Loucy (cell line): ENCODE measurements around the gene LRTM1.

Experiments used
- H2AFZ ChIP-seq: fragments of 200-600 bp; sonication (generic); 2 replicates; pipeline ENCODE4 v1.6.0; 2016; ENCODE audit warnings: antibody characterized with exemption, mild to moderate bottlenecking, low read length, moderate library complexity
- H3F3A ChIP-seq: fragments of 200-600 bp; 2 replicates; pipeline ENCODE4 v1.6.0; 2016; ENCODE audit warnings: antibody characterized with exemption, low read depth, mild to moderate bottlenecking
- H3K27me3 ChIP-seq: fragments of 200-600 bp; sonication (generic); 2 replicates; pipeline ENCODE4 v1.6.1; 2014; ENCODE audit warnings: low read length, mild to moderate bottlenecking; ENCODE audit not compliant: insufficient read depth, poor library complexity, severe bottlenecking
- H3K36me3 ChIP-seq: fragments of 200-600 bp; sonication (generic); 2 replicates; pipeline ENCODE4 v1.6.1; 2016; ENCODE audit warnings: low read length; ENCODE audit not compliant: insufficient read depth
- H3K4me1 ChIP-seq: fragments of 200-600 bp; sonication (generic); 2 replicates; pipeline ENCODE4 v1.5.1; 2014; ENCODE audit warnings: low read length, mild to moderate bottlenecking; ENCODE audit not compliant: insufficient read depth, poor library complexity, severe bottlenecking
- H3K4me2 ChIP-seq: fragments of 200-600 bp; sonication (generic); 2 replicates; pipeline ENCODE4 v1.6.0; 2014; ENCODE audit warnings: antibody characterized with exemption, low read length, low read depth, mild to moderate bottlenecking; ENCODE audit not compliant: poor library complexity, severe bottlenecking
- H3K4me3 ChIP-seq: fragments of 200-600 bp; sonication (generic); 2 replicates; pipeline ENCODE4 v1.5.1; 2014; ENCODE audit warnings: low read length, mild to moderate bottlenecking, mixed read lengths; ENCODE audit not compliant: poor library complexity, severe bottlenecking
- H3K79me2 ChIP-seq: fragments of 200-600 bp; sonication (generic); 2 replicates; pipeline ENCODE4 v1.6.1; 2014; ENCODE audit warnings: low read length; ENCODE audit not compliant: insufficient read depth
- H3K9ac ChIP-seq: fragments of 200-600 bp; sonication (generic); 2 replicates; pipeline ENCODE4 v1.6.0; 2014; ENCODE audit warnings: mild to moderate bottlenecking, low read depth, low read length, moderate library complexity; ENCODE audit not compliant: poor library complexity, severe bottlenecking
- H3K9me2 ChIP-seq: fragments of 200-600 bp; sonication (generic); replicated peaks from 2 replicates; pipeline ENCODE4 v1.6.1; 2016; ENCODE audit warnings: low read depth, low read length, mixed read lengths
- H3K9me3 ChIP-seq: fragments of 200-600 bp; sonication (generic); 2 replicates; pipeline ENCODE4 v1.6.1; 2014; ENCODE audit warnings: mild to moderate bottlenecking, antibody characterized with exemption, low read length, low read depth; ENCODE audit not compliant: insufficient read depth
- H4K20me1 ChIP-seq: fragments of 200-600 bp; sonication (generic); 2 replicates; pipeline ENCODE4 v1.6.0; 2014; ENCODE audit warnings: antibody characterized with exemption, low read length, mild to moderate bottlenecking; ENCODE audit not compliant: insufficient read depth, poor library complexity, severe bottlenecking
- CTCF ChIP-seq: fragments of 200-600 bp; sonication (generic); conservative IDR thresholded peaks from 2 replicates; pipeline ENCODE4 v1.5.1; 2014; ENCODE audit warnings: mild to moderate bottlenecking, antibody characterized with exemption, low read length
- EZH2phosphoT487 ChIP-seq: fragments of 200-600 bp; IDR thresholded peaks from 2 replicates; pipeline ENCODE4 v1.6.1; 2018; ENCODE audit warnings: antibody characterized with exemption, mild to moderate bottlenecking, moderate library complexity, borderline replicate concordance

The LRTM1 gene

GRCh38 chr3:54955496-54955895, 27.6 kb upstream of the LRTM1 start:
- Histone ChIP-seq H3K9me3 (no peaks in the 10 kb centered on the region), H3K36me3 (no peaks in the 10 kb centered on the region), H3F3A (no peaks in the 10 kb centered on the region), H4K20me1 (no peaks in the 10 kb centered on the region), H2AFZ (no peak overlapping the region), H3K9me2 (no peaks in the 10 kb centered on the region), H3K4me1 (peaks cover 8% of the 10 kb centered on the region), H3K4me3 (no peak overlapping the region), H3K27me3 (no peaks in the 10 kb centered on the region), H3K79me2 (no peaks in the 10 kb centered on the region), H3K9ac (no peak overlapping the region), H3K4me2 (no peak overlapping the region)
- TF ChIP-seq EZH2phosphoT487 (no peak), CTCF (no peak)

- no peaks in the 10 kb centered on the region for H4K20me1 ChIP-seq
- H3K79me2 ChIP-seq: no peaks in the 10 kb centered on the region
- no peak overlapping the region for H3K4me3 ChIP-seq
- H3F3A ChIP-seq: no peaks in the 10 kb centered on the region
- no peaks in the 10 kb centered on the region for H3K36me3 ChIP-seq
- no peaks in the 10 kb centered on the region for H3K9me3 ChIP-seq
- TF ChIP-seq EZH2phosphoT487 (no peak), CTCF (no peak)
- no peak overlapping the region for H3K4me2 ChIP-seq
- H2AFZ ChIP-seq: no peak overlapping the region
- no peak overlapping the region for H3K9ac ChIP-seq
- no peaks in the 10 kb centered on the region for H3K27me3 ChIP-seq
- peaks cover 8% of the 10 kb centered on the region for H3K4me1 ChIP-seq
- H3K9me2 ChIP-seq: no peaks in the 10 kb centered on the region
These were observed 26.7 kb upstream of the LRTM1 start for GRCh38 chr3:54954521-54954920.

- H3K9me3 ChIP-seq: no peaks in the 10 kb centered on the region
- H3K4me2 ChIP-seq: no peak overlapping the region
- no peak overlapping the region for H3K9ac ChIP-seq
- no peak overlapping the region for H3K4me3 ChIP-seq
- no peaks in the 10 kb centered on the region for H3K27me3 ChIP-seq
- no peaks in the 10 kb centered on the region for H3K9me2 ChIP-seq
- H3F3A ChIP-seq: no peaks in the 10 kb centered on the region
- H3K4me1 ChIP-seq: peaks cover 8% of the 10 kb centered on the region
- TF ChIP-seq CTCF (no peak), EZH2phosphoT487 (no peak)
- no peaks in the 10 kb centered on the region for H3K36me3 ChIP-seq
- H2AFZ ChIP-seq: no peak overlapping the region
- H4K20me1 ChIP-seq: no peaks in the 10 kb centered on the region
- H3K79me2 ChIP-seq: no peaks in the 10 kb centered on the region
These were observed 26.2 kb upstream of the LRTM1 start for GRCh38 chr3:54954022-54954421.
